ENCODE data around the gene SMCO4. TPM values are rescaled to one million over a fixed set of nuclear protein-coding genes. Genes with fewer than 3 reads are reported as not detected.
A peak's percentile ranks its signal among the peaks of the same experiment; 100 is the strongest.

SMCO4 gene
- total and polyA plus RNA-seq, 2 experiments from 2014 or later, result 36.1 to 60.9 TPM

DNA sequence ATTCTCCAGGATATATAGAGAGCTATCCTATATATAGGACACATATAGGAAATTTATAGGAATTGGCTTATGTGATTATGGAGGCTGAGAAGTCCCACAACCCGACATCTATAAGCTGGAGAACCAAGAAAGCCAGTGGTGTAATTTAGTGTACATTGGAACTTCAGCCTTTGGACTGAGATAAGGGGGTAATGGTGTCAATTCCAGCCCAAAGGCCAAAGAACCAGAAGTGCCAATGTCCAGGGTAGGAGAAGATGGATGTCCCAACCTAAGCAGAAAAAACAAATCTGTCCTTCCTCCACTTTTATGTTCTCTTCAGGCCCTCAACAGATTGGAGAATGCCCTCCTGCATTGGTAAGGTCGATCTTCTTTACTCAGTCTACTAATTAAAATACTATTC lies 25.5 kb upstream of the SMCO4 start:
- no peak overlapping the region for H3K27ac ChIP-seq
- DNase-seq (ENCODE audit: low spot score), result no peak
- H3K4me1 ChIP-seq (ENCODE audit: insufficient read depth), result peaks cover 6% of the 10 kb centered on the region
- 85% methylated on average over 2 of the region's 2 CpGs for WGBS (ENCODE audit: low lambda C conversion rate, missing lambda C conversion rate)
- no peaks in the 10 kb centered on the region for H3K36me3 ChIP-seq (replicated peaks; ENCODE audit: insufficient read depth, low read depth)
- no peak for TF ChIP-seq EZH2 (IDR thresholded peaks at IDR 0.05; ENCODE audit: borderline replicate concordance)
- TF ChIP-seq, protein P1, sequence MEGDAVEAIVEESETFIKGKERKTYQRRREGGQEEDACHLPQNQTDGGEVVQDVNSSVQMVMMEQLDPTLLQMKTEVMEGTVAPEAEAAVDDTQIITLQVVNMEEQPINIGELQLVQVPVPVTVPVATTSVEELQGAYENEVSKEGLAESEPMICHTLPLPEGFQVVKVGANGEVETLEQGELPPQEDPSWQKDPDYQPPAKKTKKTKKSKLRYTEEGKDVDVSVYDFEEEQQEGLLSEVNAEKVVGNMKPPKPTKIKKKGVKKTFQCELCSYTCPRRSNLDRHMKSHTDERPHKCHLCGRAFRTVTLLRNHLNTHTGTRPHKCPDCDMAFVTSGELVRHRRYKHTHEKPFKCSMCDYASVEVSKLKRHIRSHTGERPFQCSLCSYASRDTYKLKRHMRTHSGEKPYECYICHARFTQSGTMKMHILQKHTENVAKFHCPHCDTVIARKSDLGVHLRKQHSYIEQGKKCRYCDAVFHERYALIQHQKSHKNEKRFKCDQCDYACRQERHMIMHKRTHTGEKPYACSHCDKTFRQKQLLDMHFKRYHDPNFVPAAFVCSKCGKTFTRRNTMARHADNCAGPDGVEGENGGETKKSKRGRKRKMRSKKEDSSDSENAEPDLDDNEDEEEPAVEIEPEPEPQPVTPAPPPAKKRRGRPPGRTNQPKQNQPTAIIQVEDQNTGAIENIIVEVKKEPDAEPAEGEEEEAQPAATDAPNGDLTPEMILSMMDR (IDR thresholded peaks at IDR 0.05; ENCODE audit: poor library complexity), result no peak
- TF ChIP-seq EZH2phosphoT487 (IDR thresholded peaks at IDR 0.05; ENCODE audit: low read depth, severe bottlenecking, unreplicated experiment), result no peak
- no peaks in the 10 kb centered on the region for H3K9me2 ChIP-seq (replicated peaks; ENCODE audit: insufficient read depth)
- no peak overlapping the region for H3K4me3 ChIP-seq
- no peaks in the 10 kb centered on the region for H3K9me3 ChIP-seq (ENCODE audit: low read depth)
- H4K20me1 ChIP-seq (ENCODE audit: insufficient read depth, poor library complexity, severe bottlenecking), result no peaks in the 10 kb centered on the region
- no peaks in the 10 kb centered on the region for H3K79me2 ChIP-seq
- H2AFZ ChIP-seq, result no peak overlapping the region
- no peaks in the 10 kb centered on the region for H3K27me3 ChIP-seq
- no peak overlapping the region for H3K4me2 ChIP-seq

DNA sequence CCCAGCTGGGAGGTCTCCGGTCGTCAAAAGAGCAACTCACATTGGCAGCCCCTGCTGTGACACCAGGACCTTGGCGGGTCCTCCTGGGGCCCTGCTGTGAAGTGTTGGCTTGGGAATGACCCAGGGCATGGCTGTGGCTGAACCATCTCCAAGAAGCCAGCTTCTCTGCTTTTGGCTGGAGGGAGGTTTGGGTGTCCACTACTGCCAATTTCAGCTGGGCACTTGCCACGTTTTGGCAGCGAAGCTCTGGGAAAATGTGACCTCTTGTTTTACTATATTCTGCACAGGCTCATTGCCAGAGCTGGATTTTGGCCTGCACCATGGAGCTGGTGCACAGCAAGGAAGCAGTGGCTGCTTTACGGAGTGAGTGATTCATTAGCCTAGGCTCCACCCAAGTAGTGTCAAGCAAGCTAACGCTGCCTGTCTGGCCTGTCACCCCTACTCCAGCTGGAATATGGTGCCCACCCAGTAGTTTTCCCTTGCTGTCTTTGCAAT lies 24.3 kb upstream of the SMCO4 start:
- DNase-seq (ENCODE audit: low spot score), result no peak
- Histone ChIP-seq H4K20me1 (ENCODE audit: insufficient read depth, poor library complexity, severe bottlenecking) (no peaks in the 10 kb centered on the region), H3K27me3 (no peaks in the 10 kb centered on the region), H3K4me3 (no peak overlapping the region), H3K4me2 (no peak overlapping the region), H3K27ac (no peak overlapping the region), H3K9me2 (replicated peaks; ENCODE audit: insufficient read depth) (no peaks in the 10 kb centered on the region), H3K9me3 (ENCODE audit: low read depth) (no peaks in the 10 kb centered on the region), H3K4me1 (ENCODE audit: insufficient read depth) (peaks cover 6% of the 10 kb centered on the region), H3K79me2 (no peaks in the 10 kb centered on the region), H2AFZ (no peak overlapping the region), H3K36me3 (replicated peaks; ENCODE audit: insufficient read depth, low read depth) (no peaks in the 10 kb centered on the region)
- TF ChIP-seq, protein P1 (IDR thresholded peaks at IDR 0.05; ENCODE audit: poor library complexity), result no peak
- no peak for TF ChIP-seq EZH2phosphoT487 (IDR thresholded peaks at IDR 0.05; ENCODE audit: low read depth, severe bottlenecking, unreplicated experiment)
- no peak for TF ChIP-seq EZH2 (IDR thresholded peaks at IDR 0.05; ENCODE audit: borderline replicate concordance)
- WGBS (ENCODE audit: low lambda C conversion rate, missing lambda C conversion rate), result 69% methylated on average over 7 of the region's 7 CpGs

DNA sequence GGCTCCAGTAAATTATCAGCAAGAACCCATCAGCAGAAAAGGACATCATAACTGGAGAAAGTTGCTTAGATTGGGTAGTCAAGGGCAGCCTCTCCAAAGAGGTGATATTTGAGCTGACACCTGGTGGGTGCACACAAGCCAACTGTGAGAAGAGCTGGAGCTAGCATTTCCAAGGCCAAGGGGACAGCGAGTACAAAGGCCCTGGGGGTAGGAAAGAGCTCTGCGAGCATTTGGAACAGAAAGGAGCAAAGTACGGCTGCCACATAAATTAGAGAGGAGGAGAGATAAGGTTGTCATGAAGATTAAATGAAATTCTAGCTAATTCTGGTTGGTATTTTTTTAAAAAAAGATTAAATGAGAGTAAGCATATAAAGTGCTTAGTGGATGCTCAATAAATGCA lies 21.7 kb upstream of the SMCO4 start:
- Histone ChIP-seq H3K36me3 (replicated peaks; ENCODE audit: insufficient read depth, low read depth) (no peaks in the 10 kb centered on the region), H3K4me2 (no peak overlapping the region), H3K79me2 (no peaks in the 10 kb centered on the region), H3K9me2 (replicated peaks; ENCODE audit: insufficient read depth) (no peaks in the 10 kb centered on the region), H3K4me3 (no peak overlapping the region), H3K27me3 (no peaks in the 10 kb centered on the region), H3K4me1 (ENCODE audit: insufficient read depth) (peaks cover 6% of the 10 kb centered on the region), H4K20me1 (ENCODE audit: insufficient read depth, poor library complexity, severe bottlenecking) (no peaks in the 10 kb centered on the region), H3K27ac (no peak overlapping the region), H3K9me3 (ENCODE audit: low read depth) (no peaks in the 10 kb centered on the region), H2AFZ (no peak overlapping the region)
- TF ChIP-seq, protein P1 (IDR thresholded peaks at IDR 0.05; ENCODE audit: poor library complexity), result no peak
- no peak for TF ChIP-seq EZH2 (IDR thresholded peaks at IDR 0.05; ENCODE audit: borderline replicate concordance)
- no peak for TF ChIP-seq EZH2phosphoT487 (IDR thresholded peaks at IDR 0.05; ENCODE audit: low read depth, severe bottlenecking, unreplicated experiment)
- DNase-seq (ENCODE audit: low spot score), result peak; percentile 22
- WGBS (ENCODE audit: low lambda C conversion rate, missing lambda C conversion rate), result 42% methylated on average over 3 of the region's 3 CpGs

DNA sequence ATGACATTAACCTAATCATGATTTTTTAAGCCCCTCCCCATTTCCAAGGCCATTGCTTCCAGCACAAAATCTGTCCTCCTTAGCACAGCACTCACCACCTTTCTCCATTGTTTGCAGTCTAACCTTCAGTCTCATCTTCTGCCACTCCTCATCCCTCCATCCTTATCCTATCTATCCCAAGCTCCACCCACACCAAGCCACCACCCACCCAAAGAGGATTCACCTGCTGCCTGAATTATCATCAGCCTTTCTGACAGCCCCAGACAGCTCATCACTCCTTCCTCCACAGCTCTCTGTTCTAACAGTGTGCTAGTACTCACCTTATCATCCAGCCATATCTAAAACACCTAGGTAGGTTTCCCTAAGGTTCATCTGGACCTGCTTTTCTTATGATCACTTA lies 20.7 kb upstream of the SMCO4 start:
- Histone ChIP-seq H3K4me2 (no peak overlapping the region), H3K27me3 (no peaks in the 10 kb centered on the region), H4K20me1 (ENCODE audit: insufficient read depth, poor library complexity, severe bottlenecking) (no peaks in the 10 kb centered on the region), H3K79me2 (no peaks in the 10 kb centered on the region), H3K36me3 (replicated peaks; ENCODE audit: insufficient read depth, low read depth) (no peaks in the 10 kb centered on the region), H3K27ac (no peak overlapping the region), H3K9me2 (replicated peaks; ENCODE audit: insufficient read depth) (no peaks in the 10 kb centered on the region), H3K4me3 (no peak overlapping the region), H3K4me1 (ENCODE audit: insufficient read depth) (peaks cover 6% of the 10 kb centered on the region), H3K9me3 (ENCODE audit: low read depth) (no peaks in the 10 kb centered on the region), H2AFZ (no peak overlapping the region)
- no peak for DNase-seq (ENCODE audit: low spot score)
- TF ChIP-seq, protein P1 (IDR thresholded peaks at IDR 0.05; ENCODE audit: poor library complexity), result no peak
- TF ChIP-seq EZH2phosphoT487 (IDR thresholded peaks at IDR 0.05; ENCODE audit: low read depth, severe bottlenecking, unreplicated experiment) (no peak), EZH2 (IDR thresholded peaks at IDR 0.05; ENCODE audit: borderline replicate concordance) (no peak)
